ENCODE measurements around the gene PUS1.
A peak's percentile ranks its signal among the peaks of the same experiment; 100 is the strongest.

Gene PUS1

DNA sequence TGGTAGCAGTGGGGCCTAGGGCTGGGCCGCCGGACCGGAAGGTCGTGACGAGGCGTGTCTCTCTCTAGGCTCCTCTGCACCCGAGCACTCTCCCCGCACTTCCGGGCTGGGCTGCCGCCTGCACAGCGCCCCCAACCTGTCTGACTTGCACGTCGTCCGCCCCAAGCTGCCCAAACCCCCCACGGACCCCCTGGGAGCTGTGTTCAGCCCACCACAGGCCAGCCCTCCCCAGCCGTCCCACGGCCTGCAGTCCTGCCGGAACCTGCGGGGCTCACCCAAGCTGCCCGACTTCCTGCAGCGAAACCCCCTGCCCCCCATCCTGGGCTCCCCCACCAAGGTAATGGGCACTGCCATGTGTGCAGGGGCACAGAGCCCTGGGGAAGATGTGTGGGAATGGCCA lies 13.3 kb upstream of the PUS1 start:
- DNase-seq (ENCODE audit: low read depth in 2 of 2), result no peak

DNA sequence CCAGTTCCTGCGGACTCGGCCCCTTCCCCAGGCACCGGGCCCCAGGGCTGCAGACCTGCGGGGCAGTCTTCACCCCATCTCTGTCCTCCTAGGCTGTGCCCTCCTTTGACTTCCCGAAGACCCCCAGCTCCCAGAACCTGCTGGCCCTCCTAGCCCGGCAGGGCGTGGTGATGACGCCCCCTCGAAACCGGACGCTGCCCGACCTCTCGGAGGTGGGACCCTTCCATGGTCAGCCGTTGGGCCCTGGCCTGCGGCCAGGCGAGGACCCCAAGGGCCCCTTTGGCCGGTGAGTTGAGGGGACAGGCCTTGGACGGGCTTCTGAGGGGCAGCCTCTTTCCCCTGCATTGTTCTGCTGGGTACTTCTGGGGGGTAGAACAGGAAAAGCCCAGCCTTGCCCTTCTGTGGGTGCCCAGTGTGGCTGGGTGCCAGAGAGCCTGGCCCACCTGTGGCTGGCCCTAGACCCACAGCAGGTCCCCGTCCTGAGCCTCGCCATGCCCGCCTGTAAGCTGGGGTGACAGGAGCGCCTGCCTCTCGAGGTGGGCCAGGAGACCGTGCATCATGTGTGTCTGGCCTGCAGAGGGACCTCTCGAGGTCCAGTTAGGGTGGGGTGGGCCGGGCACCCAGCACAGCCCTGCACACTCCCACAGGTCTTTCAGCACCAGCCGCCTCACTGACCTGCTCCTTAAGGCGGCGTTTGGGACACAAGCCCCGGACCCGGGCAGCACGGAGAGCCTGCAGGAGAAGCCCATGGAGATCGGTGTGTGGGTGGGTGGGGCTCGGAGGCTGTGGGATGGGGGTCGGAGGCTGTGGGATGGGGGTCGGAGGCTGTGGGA lies 12.6 kb upstream of the PUS1 start:
- no peak for DNase-seq (ENCODE audit: low read depth in 2 of 2)

GRCh38 chr12:131917139-131917710 lies 11.9 kb upstream of the PUS1 start:
- no peak for DNase-seq (ENCODE audit: low read depth in 2 of 2)

DNA sequence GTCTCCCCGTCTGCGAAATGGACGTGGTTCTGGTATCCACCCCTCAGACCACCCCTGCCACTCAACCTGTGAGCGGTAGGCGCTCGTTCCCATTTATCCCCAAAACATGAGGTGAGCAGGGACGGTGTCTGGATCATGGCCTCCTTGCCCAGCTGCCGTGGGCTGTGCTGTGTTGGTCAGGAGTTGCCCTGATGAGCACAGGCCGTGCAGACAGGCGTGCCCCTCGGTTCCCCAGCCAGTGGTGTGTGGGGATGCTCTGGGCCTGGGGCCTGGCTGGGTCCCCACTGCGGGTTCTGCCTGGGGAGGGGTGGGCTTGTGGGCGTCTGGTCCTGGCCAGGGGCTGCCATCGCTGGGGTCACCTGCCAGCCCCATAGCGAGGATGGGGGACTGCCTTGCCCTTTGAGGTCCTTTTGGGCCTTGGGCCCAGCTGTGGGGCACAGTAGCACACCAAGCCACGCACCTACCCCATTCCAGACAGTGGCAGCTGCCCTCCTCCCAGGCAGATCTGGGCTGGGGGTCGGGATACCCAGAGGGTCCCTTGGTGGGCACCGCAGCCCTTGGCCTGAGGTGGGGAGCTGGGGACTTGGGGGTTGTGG lies 11.3 kb upstream of the PUS1 start:
- DNase-seq (ENCODE audit: low read depth in 2 of 2), result no peak

- DNase-seq (ENCODE audit: low read depth in 2 of 2), result no peak
Measured at GRCh38 chr12:131918311-131919050, 10.6 kb upstream of the PUS1 start.

DNA sequence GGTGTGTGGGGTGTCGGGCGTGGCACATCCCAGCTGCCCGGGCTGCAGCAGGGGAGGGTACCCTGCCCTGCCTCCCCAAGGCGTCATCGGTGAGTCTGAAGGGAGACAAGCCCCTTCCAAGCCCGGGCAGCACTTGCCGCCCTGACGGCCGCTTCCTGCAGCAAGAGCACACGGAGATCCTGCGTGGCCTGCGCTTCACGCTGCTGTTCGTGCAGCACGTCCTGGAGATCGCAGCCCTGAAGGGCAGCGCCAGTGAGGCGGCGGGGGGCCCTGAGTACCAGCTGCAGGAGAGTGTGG lies 10.1 kb upstream of the PUS1 start:
- no peak for DNase-seq (ENCODE audit: low read depth in 2 of 2)

DNA sequence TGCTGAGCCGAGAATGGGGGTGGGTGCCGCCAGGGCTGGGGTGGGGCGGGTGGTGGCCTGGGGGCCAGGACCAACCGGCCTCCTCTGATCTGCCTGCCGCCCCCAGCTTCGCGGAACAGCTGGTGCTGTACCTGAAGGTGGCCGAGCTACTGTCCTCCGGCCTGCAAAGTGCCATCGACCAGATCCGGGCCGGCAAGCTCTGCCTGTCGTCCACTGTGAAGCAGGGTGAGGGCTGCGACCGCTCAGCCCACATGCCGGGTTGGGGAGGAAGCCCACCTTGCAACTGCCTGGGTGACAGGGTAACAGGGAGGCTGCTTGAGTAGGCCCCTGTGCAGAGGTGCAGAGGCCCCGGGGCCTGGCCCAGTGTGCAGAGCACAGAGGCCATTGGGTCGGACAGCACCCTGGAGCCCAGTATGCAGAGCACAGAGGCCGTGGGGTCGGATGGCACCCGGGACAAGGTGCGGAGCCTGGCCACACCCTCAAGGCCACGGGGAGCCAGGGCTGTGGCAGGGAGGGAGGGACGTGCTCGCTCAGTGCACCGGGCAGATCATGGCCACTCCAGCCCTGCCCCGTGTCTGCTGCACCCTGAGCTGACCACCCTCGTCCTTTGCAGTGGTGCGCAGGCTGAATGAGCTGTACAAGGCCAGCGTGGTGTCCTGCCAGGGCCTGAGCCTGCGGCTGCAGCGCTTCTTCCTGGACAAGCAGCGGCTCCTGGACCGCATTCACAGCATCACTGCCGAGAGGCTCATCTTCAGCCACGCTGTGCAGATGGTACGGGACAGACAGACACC lies 9.5 kb upstream of the PUS1 start:
- no peak for DNase-seq (ENCODE audit: low read depth in 2 of 2)

GRCh38 chr12:131920157-131920508 lies 8.9 kb upstream of the PUS1 start:
- no peak for DNase-seq (ENCODE audit: low read depth in 2 of 2)

DNA sequence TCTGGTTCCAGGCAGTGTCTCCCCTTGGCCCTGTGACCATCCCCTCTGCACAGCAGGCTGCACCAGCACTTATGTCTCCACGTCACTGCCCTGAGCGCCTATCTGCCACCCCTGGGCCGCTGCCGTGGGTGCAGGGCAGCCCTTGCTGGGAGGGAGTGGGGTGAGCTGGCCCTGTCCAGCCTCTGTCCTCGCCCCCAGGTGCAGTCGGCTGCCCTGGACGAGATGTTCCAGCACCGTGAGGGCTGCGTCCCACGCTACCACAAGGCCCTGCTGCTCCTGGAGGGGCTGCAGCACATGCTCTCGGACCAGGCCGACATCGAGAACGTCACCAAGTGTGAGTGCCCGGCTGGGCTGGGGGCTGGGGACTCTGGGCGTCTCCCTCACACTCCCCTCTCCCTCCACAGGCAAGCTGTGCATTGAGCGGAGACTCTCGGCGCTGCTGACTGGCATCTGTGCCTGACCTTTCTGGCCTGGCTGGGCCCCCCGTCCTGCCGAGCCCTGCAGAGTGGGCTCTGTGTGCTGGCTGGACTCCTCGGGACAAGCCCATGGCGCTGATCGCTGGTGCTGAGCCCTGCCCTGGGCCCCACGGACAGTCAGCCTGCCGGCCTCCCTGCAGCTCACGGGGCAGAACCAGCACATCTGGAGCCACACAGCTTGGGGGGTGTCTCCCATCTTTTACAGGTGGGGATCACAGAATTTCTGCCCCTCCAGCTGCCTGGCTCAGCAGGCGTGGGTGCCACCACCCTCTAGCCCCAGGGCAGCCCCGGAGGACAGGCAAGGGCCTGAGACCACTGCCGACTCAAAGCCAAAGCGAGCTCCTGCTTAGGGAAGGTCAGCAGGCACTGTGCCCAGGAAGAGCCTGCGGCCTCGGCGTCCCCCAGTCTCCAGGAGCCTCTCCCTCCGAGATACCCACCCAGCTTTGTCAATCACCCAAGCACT lies 7.9 kb upstream of the PUS1 start:
- DNase-seq (ENCODE audit: low read depth in 2 of 2), result no peak

DNA sequence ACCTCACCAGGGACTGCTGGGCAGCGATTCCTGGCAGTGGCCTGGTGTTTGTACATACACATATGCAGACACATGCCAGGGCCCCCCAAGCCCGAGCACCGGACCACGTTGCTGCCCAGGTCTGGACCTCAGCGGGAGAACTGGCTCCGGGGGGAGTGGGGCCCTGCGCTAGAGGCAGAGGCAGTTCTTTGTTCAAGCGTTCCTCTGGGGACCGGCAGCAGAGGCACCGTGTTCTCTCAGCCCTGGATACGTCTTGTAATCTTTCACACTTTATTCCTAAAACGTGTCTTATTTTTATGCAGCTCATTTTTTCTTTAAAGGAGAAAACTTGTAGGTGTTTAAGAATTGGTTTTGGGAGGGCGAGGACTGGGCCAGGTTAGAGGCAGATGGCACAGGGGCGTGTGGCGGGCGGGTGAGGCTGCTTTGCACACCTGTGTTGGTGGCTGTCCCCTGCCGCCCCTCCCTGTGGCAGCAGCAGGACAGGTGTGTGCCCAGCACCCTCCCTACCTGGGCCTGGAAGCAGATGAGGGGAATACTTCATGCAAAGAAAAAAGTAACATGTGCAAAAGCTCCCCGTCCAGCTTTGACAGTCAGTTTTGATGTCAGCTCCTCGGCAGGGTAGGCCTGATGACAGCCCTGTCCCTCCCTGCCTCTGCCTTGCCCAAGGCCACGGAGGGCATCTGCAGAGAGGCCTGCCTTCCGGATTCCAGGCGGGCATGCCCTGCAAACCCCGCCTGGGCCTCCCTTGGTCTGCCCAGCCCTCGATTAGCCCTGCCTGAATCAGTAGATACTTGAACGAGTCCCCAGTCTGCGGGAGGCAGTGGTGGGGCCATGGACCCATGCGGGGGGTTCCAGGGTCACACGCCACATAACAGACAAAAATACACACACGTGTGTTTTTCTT lies 7.0 kb upstream of the PUS1 start:
- DNase-seq (ENCODE audit: low read depth in 2 of 2), result no peak

- DNase-seq (ENCODE audit: low read depth in 2 of 2), result no peak
Measured at GRCh38 chr12:131922772-131923171, 6.3 kb upstream of the PUS1 start.

DNA sequence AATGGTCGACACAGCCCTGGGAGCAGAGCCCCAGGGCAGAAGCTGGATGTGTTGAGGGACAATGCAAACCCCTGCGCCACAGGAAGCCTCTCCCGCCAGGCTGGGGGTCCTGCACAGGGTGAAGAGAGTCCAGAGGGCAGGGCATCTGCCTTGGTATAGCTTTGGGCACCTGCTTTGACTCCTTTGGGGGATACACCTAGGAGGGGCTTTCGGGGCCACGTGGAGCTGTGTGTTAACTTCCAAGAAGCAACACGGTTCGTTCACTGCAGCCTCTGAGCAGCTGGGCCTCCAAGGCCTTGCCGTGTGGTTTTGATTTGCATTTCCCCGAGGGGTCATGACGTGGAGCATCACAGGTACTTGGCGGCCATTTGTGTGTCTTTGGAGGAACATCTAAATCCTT lies 5.8 kb upstream of the PUS1 start:
- DNase-seq (ENCODE audit: low read depth in 2 of 2), result no peak

DNA sequence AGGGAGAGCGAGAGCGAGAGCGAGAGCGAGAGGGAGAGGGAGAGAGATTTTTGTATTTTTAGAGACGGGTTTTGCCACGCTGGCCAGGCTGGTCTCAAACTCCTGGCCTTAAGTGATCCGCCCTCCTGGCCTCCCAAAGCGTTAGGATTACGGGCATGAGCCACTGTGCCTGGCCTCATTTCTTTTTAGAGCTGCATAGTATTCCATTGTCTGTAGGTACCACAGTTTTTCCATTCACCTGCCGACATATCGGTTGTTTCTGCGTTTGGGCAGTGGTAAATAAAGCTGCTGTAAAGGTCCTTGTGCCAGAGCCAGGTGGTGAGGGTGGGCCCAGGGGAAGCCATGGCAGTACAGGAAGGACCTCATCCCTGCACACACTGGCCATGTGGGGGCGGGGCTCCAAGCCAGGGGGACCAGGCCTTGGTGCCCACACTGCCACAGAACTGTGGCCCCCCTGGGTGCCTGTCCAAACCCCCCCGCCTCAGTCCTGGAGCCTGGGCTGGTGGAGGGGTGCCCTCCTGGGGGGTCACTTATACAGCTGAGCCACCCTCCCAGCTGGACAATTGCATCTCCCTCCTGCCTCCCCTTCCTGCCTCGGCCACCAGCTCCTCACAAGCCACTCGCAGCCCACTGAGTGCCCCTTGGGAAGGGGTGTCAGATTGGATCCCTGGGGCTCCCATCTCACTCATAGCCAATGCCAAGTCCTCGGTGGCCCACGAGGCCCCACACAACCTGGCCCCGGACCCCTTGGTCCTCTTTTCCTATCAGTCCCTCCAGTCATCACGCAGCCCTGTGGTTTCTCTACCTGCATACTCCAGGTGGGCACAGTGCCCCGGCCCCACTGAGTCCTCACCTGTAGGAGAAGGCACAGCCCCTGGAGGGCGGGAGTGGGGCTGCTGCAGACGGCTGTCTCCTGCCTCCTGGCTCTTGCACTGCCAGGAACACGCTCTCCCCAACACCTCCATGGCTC lies 1.7 kb upstream of the PUS1 start:
- DNase-seq (ENCODE audit: low read depth in 2 of 2), result no peak

GRCh38 chr12:131928080-131928710 lies 881 bp upstream of the PUS1 start:
- no peak for DNase-seq (ENCODE audit: low read depth in 2 of 2)

GRCh38 chr12:131929581-131930456 lies 743 bp downstream of the PUS1 start:
- DNase-seq (ENCODE audit: low read depth in 2 of 2), result peak in 1 of 2 donors; percentile 21

DNA sequence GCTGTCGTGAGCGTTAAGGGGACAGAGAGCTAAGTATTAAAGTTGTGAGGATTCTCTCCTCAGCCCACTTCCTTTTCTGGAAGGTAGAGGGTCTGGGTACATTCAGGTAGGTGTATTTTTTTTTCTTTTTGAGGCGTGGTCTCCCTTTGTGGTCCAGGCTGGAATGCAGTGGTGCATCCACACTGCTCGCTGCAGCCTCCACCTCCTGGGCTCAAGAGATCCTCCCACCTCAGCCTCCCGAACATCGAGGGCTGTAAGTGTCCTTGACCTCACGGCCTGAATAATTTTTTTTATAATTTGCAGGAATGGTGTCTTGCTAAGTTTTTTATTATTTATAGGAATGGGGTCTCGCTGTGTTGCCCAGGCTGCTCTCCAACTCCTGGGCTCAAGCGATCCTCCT lies 1.4 kb downstream of the PUS1 start:
- DNase-seq (ENCODE audit: low read depth in 2 of 2), result no peak

- DNase-seq (ENCODE audit: low read depth in 2 of 2), result no peak
Measured at GRCh38 chr12:131933387-131933786, 4.3 kb downstream of the PUS1 start.
